Psoas muscle (tissue), 8 donors: ENCODE data around the gene POU6F1. TPM values are rescaled to one million over a fixed set of nuclear protein-coding genes. Genes with fewer than 3 reads are reported as not detected.

Experiments
- ATAC-seq, 4 donors: fragments of 200-7000 bp; cut with Tn5 transposase; one replicate each; pipeline ENCODE4 v1.9.1; 2020; ENCODE audit warnings: moderate library complexity in 3 of 4, mild to moderate bottlenecking in 2 of 4
- DNase-seq, 2 donors: peaks; one replicate each; pipeline ENCODE4 v3.0.0-alpha.2; 2020
- H3K27ac ChIP-seq: fragments of 200-600 bp; one replicate; pipeline ENCODE4 v1.8.0; 2022
- H3K27me3 ChIP-seq, 3 donors: fragments of 200-600 bp in 1 of 3; one replicate each; pipeline versions ENCODE4 v1.6.1 to v1.8.0; 2013 to 2022; ENCODE audit warnings: low read length in 2 of 3, mild to moderate bottlenecking in 2 of 3, moderate library complexity in 1 of 3; ENCODE audit not compliant: insufficient read depth in 3 of 3
- H3K36me3 ChIP-seq, 2 donors: fragments of 200-600 bp in 1 of 2; one replicate each; pipeline versions ENCODE4 v1.6.1 to v1.8.0; 2013 to 2022; ENCODE audit warnings: low read depth in 1 of 2, mild to moderate bottlenecking in 1 of 2, moderate library complexity in 1 of 2; ENCODE audit not compliant: insufficient read depth in 1 of 2
- H3K4me1 ChIP-seq: fragments of 200-600 bp; one replicate; pipeline ENCODE4 v1.8.0; 2022
- H3K4me3 ChIP-seq: fragments of 200-600 bp; one replicate; pipeline ENCODE4 v1.8.0; 2022; ENCODE audit warnings: mild to moderate bottlenecking
- H3K9me3 ChIP-seq: fragments of 200-600 bp; one replicate; pipeline ENCODE4 v1.8.0; 2022
- WGBS, 3 donors: extraction: QIAGEN DNeasy Blood & Tissue Kit; methylation state at CpG; one replicate each; pipeline versions ENCODE4 v1.1.6 to v1.1.7; 2013; 5-methylcytosine and 5-hydroxymethylcytosine counted together
- intact Hi-C, 2 donors: fragments of 100-400 bp; cut with DNase I; formaldehyde crosslinking; loops; one replicate each; pipeline versions ENCODE4 v1.11.0 to v1.14.2; 2022
- polyA plus RNA-seq, 3 donors: library from polyadenylated mRNA; stranded (reverse); fragments of 200-250 nt; gene quantifications; one replicate each; pipeline ENCODE4 v1.2.3, GENCODE V29; 2013
- total RNA-seq, 4 donors: library from RNA; stranded (reverse); fragmentation: NEBNext Ultra II Directional in 2 of 4; extraction: Animal tissue kit (Norgen Biotek cat#: 25700) in 2 of 4; gene quantifications; one replicate each; pipeline versions ENCODE4 v1.2.1 to v1.2.4, GENCODE V29; 2021 to 2023
- TF ChIP-seq, protein P1 (sequence below): fragments of 200-600 bp; IDR thresholded peaks from one replicate; pipeline ENCODE4 v1.8.0; 2022; ENCODE audit warnings: antibody characterized with exemption
- donor health status: healthy with polysubstance abuse.
- donor health status: DM: no; HTN: no; CAD: no; lungs with moderate emphysema.
- donor health status: Bipolar disorder and iron deficiency.
- donor health status: healthy.
- donor health status: DM: yes; HTN: yes; CAD: no.
- donor health status: DM: no; HTN: no; CAD: no.
- donor health status: DM: no; HTN: no; CAD: no.
- donor health status: DM: yes; HTN: yes; CAD: no.

The POU6F1 gene
- total and polyA plus RNA-seq, 7 donors, result 2.3 to 20.9 (median 10.3) TPM

DNA sequence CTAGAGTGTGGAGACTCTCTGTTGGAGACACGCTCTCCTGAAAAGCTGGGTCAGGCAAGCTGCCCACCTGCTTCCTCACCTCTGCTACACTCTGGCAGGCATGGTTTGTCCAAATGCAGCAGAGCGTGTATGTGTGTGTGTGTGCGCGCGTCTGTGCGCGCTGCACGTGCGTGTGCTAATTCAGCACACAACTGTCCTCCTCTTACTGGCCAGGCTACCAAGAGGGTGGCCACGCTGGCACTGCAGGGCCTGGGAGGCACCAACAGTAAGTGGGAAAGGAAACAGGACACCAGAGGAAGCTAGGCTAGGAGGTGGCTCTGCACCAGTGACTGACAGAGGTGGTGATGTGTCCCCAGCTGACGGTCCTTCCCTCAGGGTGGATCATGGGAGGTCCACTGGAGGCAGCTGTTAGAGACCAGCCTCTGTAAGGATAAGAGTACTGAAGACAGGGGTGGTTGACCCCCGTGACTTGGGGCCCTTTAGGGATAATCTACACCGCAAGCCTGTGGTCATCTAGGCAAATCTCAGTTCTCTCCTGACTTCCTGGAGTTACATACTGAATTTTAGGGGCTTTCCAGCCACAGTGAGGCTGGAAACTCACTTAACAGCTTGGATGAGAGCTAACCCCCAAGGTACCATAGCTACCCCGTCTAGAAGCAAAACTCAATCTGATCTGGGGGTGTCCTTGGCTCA, 29.4 kb downstream of the POU6F1 start:
- ATAC-seq (peak; percentile 55 to 69 (median 66)), DNase-seq (no peak)
- intact Hi-C loops, result loop anchor here in 1 of 2 donors (2.0 kb wide), 1 partner anchor 26 kb away; no protein-coding TSS in a partner anchor
- 69 to 83% (median 80%) methylated on average over 14 of the region's 14 CpGs for WGBS, 3 donors
- TF ChIP-seq, protein P1, sequence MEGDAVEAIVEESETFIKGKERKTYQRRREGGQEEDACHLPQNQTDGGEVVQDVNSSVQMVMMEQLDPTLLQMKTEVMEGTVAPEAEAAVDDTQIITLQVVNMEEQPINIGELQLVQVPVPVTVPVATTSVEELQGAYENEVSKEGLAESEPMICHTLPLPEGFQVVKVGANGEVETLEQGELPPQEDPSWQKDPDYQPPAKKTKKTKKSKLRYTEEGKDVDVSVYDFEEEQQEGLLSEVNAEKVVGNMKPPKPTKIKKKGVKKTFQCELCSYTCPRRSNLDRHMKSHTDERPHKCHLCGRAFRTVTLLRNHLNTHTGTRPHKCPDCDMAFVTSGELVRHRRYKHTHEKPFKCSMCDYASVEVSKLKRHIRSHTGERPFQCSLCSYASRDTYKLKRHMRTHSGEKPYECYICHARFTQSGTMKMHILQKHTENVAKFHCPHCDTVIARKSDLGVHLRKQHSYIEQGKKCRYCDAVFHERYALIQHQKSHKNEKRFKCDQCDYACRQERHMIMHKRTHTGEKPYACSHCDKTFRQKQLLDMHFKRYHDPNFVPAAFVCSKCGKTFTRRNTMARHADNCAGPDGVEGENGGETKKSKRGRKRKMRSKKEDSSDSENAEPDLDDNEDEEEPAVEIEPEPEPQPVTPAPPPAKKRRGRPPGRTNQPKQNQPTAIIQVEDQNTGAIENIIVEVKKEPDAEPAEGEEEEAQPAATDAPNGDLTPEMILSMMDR, result no peak
- H3K9me3 ChIP-seq, result no peaks in the 10 kb centered on the region
- H3K27ac ChIP-seq, result peak overlapping the region; percentile 68
- no peak overlapping the region for H3K4me3 ChIP-seq
- peaks cover 0 to 42% of the 10 kb centered on the region in 2 donors for H3K36me3 ChIP-seq
- H3K27me3 ChIP-seq, result no peaks in the 10 kb centered on the region
- peaks cover 17% of the 10 kb centered on the region for H3K4me1 ChIP-seq

DNA sequence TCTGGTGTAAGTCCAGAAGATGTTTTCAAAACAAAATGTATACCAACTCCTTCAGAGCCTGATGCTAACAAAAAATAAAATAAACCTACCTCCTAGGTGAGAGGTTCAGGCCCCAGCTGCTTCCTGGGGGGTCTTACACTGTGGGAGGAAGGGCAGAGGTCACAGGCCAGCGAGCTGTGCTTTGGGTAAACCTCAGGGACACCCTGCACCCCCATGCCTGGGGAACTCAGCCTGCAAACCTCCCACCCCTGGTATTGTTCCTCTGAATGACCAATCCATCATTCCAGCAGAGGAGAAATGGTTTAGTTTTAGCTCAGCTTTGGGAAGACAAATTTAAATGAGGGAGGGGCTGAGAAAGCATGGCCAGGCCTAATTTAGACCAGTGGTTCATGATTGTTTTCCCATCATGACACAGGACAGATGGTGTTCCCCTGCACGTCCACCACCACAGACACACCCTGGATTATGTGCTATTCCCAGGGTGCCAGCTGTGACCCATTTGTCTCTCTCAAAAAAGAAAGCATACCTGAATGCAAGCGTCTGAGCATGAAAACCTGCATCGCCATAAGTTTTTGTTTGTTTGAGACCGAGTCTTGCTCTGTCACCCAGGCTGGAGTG, 30.4 kb downstream of the POU6F1 start:
- TF ChIP-seq, protein P1, result no peak
- ATAC-seq (peak in 3 of 4 donors; percentile 39 to 76 (median 76)), DNase-seq (no peak)
- intact Hi-C loops, result no loop called here
- Histone ChIP-seq H3K9me3 (no peaks in the 10 kb centered on the region), H3K4me1 (peaks cover 20% of the 10 kb centered on the region), H3K36me3 (peaks cover 0 to 35% of the 10 kb centered on the region in 2 donors), H3K4me3 (no peak overlapping the region), H3K27ac (peak overlapping the region; percentile 68), H3K27me3 (no peaks in the 10 kb centered on the region)
- 38 to 56% (median 56%) methylated on average over 5 of the region's 5 CpGs for WGBS, 3 donors

DNA sequence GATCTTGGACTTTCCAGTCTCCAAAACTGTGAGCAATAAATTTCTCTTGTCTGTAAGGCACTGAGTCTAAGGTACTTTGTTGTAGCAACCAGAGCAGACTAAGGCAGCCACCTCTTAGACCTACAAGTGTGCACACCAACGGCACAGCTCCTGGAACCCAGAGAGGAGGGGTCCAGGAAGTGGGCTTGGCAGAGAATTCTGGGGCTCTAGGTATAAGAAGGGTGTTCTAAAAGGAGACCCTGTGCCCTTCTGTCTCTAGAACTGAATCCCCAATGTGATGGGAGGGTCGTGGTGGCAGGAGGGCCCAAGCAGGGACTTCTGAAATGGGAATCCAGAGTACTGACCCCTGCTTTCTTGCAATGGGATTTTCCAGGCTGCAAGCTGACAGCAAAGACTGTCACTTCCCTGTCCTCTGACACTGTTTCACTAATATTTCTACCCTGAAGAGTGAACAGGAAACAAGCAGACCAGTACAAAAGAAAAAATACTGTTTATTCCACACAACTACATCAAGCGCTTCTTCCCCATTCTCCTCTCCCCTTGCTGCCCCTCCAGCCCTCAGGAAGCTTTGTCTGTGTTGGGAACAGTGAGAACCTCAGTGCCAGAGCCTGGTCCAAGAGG, 31.3 kb downstream of the POU6F1 start:
- intact Hi-C loops, result no loop called here
- Histone ChIP-seq H3K9me3 (no peaks in the 10 kb centered on the region), H3K36me3 (peaks cover 0 to 26% of the 10 kb centered on the region in 2 donors), H3K27ac (peak overlapping the region; percentile 68), H3K4me1 (peaks cover 20% of the 10 kb centered on the region), H3K27me3 (no peaks in the 10 kb centered on the region), H3K4me3 (no peak overlapping the region)
- no peak for ATAC-seq
- DNase-seq, result no peak
- 74 to 77% (median 77%) methylated on average over 3 of the region's 3 CpGs for WGBS, 3 donors
- TF ChIP-seq, protein P1, result no peak

DNA sequence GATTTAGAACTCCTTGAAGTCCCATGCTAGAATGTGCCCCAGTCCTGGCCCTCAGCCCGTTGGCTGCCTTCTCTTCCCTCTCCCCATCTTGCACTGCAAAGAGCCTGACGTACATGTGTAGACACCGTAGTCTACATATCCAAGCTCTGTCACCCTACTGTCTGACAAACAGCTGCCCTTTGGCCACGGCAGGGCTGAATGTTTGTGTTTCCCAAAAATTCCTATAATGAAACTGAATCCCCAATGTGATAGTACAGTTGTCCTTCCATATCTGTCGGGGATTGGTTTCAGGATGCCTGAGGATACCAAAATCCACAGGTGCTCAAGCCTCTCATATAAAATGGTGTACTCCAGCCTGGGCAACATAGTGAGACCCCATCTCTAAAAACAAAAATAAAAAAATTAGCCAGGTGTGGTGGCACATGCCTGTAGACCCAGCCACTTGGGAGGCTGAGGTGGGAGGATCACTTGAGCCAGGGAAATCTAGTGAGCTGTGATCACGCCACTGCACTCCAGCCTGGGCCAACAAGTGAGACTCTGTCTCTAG, 32.6 kb downstream of the POU6F1 start:
- intact Hi-C loops, result no loop called here
- no peak for ATAC-seq
- no peak for DNase-seq
- TF ChIP-seq, protein P1, result no peak
- H3K9me3 ChIP-seq, result no peaks in the 10 kb centered on the region
- H3K27me3 ChIP-seq, result no peaks in the 10 kb centered on the region
- no peak overlapping the region for H3K4me3 ChIP-seq
- WGBS, 3 donors, result 60 to 83% (median 70%) methylated on average over 6 of the region's 6 CpGs
- H3K36me3 ChIP-seq, result peaks cover 0 to 12% of the 10 kb centered on the region in 2 donors
- H3K4me1 ChIP-seq, result peaks cover 20% of the 10 kb centered on the region
- H3K27ac ChIP-seq, result no peak overlapping the region
